Right lobe of liver (tissue), 4 donors: ENCODE measurements around the gene TOR4A.

Experiments used
- CTCF ChIP-seq, 4 donors: fragments of 200-600 bp in 3 of 4; fragments of 450-650 bp in 1 of 4; IDR thresholded peaks; one replicate each; pipeline versions ENCODE4 v1.5.1 to v1.8.0; 2016 to 2022; ENCODE audit warnings: antibody characterized with exemption in 4 of 4, mild to moderate bottlenecking in 2 of 4
- POLR2A ChIP-seq: fragments of 450-650 bp; IDR thresholded peaks from one replicate; pipeline ENCODE4 v1.6.1; 2017; ENCODE audit warnings: antibody characterized with exemption, mild to moderate bottlenecking
- donor health status: DM: no; HTN: no; CAD: no.
- donor health status: DM: no; HTN: no; CAD: no.
- donor health status: DM: no; HTN: yes; CAD: no.

GRCh38 chr9:137269231-137269772, 8.2 kb upstream of the TOR4A start:
- TF ChIP-seq CTCF (IDR thresholded peaks at IDR 0.05) (no peak), POLR2A (no peak)
